GM21737 (cell line): ENCODE measurements around the gene EHMT2.
"Not testable (repeated sequence)": the region's sequence is repeated elsewhere in the genome, so short reads cannot be mapped to it uniquely, and the experiment has no call there.

Source experiments
- ATAC-seq: cut with Tn5 transposase; IDR thresholded peaks from one replicate; pipeline ENCODE4 v1.9.1; 2021; ENCODE audit warnings: mild to moderate bottlenecking, moderate library complexity; ENCODE audit not compliant: unreplicated experiment

Gene EHMT2

DNA sequence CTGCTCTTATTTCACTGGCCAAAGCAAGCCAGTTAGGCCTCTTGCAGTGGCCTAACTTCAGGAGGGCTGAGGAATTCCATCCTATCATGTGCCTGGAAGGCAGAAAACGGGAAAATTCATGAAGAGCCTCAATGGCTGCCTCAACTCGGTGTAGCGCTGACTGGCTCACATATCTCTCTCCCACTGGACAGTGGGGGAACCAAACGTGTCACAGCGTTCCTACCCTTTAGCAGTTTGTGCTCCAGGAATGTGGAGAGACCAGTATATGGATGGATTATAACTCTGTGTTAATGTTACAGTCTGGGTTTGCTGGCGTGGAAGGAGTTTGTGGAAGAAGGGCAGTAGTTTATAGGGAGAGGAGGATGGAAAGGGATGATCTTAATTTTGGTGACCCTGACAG is 18.3 kb upstream of the EHMT2 start:
- ATAC-seq = no peak

- no peak for ATAC-seq
Observed at GRCh38 chr6:31915351-31915750, 17.9 kb upstream of the EHMT2 start.

DNA sequence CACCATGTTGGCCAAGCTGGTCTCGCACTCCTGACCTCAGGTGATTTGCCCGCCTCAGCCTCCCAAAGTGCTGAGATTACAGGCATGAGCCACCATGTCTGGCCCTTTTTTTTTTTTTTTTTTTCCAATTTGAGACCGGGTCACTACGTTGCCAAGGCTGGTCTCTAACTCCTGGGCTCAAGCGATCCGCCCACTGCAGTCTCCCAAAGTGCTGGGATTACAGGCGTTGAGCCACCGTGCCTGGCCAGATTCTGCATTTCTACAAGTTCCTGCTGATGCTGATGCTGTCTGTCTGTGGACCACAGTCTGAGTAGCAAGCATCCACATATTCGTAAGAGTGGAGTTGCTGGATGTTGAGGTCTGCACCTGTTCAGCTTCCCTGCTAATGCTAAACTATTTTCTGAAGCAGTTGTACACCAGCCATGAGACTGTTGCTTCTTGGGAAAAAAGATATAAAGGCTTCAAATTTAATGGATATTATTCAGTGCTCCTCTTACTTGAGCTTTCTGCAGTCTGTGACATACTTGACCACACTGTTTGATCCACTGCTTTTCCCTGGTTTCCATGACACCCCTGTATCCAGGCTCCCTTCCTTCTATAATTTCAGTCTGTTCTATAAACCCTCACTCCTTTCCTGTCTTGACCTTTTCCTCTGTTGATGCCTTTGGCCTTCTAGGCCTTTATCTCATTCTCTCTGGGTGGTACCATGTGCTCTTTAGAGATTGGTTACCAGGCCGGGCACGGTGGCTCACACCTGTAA is 14.5 kb upstream of the EHMT2 start:
- no peak for ATAC-seq

- not testable (repeated sequence) for ATAC-seq
Observed at GRCh38 chr6:31909298-31909697, 11.8 kb upstream of the EHMT2 start.

DNA sequence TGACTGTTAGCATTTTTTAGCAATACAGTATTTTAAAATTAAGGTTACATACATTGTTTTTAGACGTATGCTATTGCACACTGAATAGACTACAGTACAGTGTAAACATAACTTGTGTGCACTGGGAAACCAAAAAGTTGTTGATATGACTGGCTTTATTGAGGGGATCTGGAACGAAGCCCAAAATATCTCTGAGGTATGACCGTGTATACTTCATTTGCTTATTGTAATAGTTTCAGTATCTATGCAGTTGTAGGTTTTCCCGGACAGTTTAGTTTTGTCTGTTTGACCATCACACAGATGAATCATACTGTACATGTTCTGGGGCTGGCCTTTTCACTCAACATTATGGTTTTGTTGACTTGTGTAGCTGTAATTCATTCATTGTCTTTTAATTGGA is 11.3 kb upstream of the EHMT2 start:
- ATAC-seq = peak; percentile 63

- ATAC-seq = not testable (repeated sequence)
Observed at GRCh38 chr6:31908255-31908654, 10.8 kb upstream of the EHMT2 start.

DNA sequence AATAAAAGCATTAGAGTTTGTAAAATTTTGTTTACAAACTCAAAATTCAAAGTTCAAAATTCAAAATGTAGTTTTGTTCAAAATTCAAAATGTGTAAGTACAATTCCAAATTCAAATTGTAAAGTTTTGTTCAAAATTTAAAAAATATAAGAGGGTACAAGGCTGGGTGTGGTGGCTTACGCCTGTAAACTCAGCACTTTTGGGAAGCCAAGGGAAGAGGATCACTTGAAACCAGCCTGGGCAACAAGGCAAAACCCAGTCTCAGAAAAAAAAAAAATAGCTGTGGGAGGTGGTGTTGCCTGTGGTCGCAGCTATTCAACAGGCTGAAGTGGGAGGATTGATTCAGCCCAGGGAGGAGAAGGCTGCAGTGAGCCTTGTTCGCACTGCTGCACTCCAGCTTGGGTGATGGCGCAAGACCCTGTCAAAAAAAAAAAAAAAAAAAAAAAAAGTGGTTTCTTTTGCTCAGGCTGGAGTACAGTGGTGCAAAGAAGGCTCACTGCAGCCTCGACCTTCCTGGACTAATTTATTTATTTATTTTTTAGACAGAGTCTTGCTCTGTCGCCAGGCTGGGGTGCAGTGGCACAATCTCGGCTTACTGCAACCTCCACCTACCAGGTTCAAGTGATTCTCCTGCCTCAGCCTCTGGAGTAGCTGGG is 9.8 kb upstream of the EHMT2 start:
- ATAC-seq = no peak

DNA sequence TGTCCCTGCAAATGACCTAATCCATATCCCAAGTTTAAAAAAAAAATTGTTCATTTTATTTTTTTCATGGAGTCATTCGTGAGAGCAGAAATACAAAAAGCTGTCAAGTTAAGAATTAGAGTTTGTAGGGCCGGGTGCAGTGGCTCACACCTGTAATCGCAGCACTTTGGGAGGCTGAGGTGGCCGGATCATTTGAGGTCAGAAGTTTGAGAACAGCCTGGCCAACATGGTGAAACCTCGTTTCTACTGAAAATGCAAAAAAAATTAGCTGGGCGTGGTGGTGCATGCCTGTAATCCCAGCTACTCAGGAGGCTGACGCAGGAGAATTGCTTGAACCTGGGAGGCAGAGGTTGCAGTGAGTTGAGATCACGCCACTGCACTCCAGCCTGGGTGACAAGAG is 9.2 kb upstream of the EHMT2 start:
- ATAC-seq = not testable (repeated sequence)

DNA sequence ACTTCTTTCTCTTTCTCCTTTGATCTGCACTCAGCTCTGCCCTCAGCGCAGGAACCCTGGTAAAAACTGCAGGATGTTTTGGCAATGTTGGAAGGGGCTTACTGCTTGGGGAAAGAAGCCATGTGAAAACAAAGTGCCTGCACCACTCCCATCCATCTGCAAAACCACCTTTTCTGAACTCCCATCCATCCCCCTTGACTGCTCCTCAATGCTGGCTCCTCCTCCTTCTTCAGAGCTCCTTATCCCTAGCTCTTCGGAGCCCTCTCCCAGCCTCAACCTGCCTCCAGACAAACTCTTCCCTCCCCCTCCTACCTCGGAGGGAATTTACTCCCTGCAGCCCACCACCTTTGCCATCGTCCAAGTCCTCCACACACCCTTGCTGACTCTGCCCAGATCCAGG is 8.6 kb upstream of the EHMT2 start:
- no peak for ATAC-seq

DNA sequence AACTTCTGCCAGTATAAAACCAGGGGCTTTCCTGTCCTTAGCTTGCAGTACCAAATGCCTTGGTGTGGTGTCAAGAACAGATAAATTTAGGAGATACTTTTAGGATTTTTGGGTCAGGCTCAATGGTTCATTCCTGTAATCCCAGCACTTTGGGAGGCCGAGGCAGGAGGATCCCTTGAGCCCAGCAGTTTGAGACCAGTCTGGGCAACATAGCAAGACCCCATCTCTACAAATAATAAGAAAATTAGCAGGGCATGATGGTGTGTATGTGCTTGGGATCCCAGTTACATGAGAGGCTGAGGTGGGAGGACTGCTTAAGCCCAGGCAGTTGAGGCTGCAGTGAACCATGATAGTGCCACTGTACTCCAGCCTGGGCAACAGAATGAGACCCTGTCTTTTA is 7.5 kb upstream of the EHMT2 start:
- ATAC-seq = no peak

DNA sequence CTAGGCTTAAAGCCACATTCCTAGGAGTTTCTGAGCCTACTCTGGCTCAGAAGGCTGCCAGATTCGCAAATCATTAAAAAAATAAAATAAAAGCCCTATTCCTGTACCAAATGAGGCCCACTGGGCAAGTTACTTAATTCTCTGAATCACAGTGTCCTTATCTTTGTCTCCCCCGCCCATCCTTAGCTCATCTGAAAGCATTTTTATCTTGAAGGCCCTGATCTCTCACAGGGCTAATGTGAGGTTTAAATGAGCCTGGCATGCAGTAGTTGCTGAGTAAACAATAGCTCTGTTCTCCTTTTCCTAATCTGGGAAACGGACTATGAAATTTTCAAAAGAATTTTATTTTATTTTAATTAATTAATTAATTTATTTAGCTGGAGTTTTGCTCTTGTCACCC is 6.5 kb upstream of the EHMT2 start:
- no peak for ATAC-seq

- ATAC-seq = no peak
Observed at GRCh38 chr6:31901953-31902643, 4.6 kb upstream of the EHMT2 start, which contains the start of gene ZBTB12. ZBTB12 (minus strand) TSS chr6:31902086; CDS start chr6:31901305, 781 bp downstream.

- ATAC-seq = no peak
Observed at GRCh38 chr6:31901415-31901952, 4.0 kb upstream of the EHMT2 start.

- ATAC-seq = no peak
Observed at GRCh38 chr6:31900917-31901414, 3.5 kb upstream of the EHMT2 start.

- no peak for ATAC-seq
Observed at GRCh38 chr6:31899882-31900722, 2.6 kb upstream of the EHMT2 start.

- ATAC-seq = no peak
Observed at GRCh38 chr6:31899215-31899614, 1.7 kb upstream of the EHMT2 start.

DNA sequence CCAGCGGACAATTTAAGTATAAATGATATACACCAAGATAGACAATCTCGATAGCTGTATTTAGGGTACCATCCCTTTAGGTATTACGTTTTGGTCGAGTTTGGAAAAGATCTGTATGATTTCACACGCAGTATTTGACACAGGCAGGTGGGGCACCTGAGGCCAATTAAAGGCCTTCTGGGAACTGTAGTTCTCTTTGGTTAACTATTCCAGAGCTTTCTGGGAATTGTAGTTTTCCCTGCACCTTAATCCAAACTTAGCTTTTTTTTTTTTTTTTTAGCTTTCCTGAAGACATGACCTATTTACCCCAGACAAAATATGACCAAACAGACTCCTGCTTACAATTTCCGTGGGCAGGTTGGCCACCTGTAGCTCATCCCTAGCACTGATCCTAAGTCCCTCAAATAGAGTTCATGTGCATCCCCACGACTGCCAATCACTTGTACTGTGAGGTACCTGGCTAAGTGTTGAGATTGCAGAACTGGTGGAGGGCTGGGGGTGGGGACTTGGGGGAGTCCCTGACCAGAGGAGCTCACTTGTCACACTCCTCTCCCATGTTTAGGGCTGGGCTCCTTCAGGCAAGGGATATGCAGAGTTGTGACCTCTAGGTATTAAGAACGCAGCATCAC is 999 bp upstream of the EHMT2 start:
- ATAC-seq = no peak

GRCh38 chr6:31896856-31897611 is 464 bp downstream of the EHMT2 start:
- ATAC-seq = no peak

DNA sequence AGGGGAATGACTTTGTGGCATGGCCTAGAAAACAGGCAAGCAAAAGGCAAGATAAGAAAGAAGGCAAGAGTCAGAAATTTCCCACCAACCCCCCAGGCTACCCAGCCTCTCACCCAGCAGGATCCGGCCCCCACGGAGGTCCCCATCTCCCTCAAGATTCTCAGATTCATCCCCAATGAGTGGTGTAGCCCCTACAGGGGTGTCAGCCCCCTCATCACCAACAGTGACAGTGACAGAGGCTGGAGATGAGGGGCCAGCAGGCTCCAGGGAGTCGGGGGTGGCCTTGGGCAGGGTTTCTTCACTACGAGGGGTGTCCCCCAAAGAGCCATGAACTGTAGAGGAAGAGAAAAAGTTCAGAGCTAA is 1.0 kb downstream of the EHMT2 start:
- ATAC-seq = no peak
